NCI-H748 (cell line): ENCODE data around the gene ALKAL2.
A peak's percentile ranks its signal among the peaks of the same experiment; 100 is the strongest.
"Not testable (repeated sequence)": the region's sequence is repeated elsewhere in the genome, so short reads cannot be mapped to it uniquely, and the experiment has no call there.

ENCODE experiments used
- DNase-seq: peaks from one replicate; lab custom pipeline; 2025; ENCODE audit not compliant: unreplicated experiment; lab: John Stamatoyannopoulos, UW

ALKAL2 gene

DNA sequence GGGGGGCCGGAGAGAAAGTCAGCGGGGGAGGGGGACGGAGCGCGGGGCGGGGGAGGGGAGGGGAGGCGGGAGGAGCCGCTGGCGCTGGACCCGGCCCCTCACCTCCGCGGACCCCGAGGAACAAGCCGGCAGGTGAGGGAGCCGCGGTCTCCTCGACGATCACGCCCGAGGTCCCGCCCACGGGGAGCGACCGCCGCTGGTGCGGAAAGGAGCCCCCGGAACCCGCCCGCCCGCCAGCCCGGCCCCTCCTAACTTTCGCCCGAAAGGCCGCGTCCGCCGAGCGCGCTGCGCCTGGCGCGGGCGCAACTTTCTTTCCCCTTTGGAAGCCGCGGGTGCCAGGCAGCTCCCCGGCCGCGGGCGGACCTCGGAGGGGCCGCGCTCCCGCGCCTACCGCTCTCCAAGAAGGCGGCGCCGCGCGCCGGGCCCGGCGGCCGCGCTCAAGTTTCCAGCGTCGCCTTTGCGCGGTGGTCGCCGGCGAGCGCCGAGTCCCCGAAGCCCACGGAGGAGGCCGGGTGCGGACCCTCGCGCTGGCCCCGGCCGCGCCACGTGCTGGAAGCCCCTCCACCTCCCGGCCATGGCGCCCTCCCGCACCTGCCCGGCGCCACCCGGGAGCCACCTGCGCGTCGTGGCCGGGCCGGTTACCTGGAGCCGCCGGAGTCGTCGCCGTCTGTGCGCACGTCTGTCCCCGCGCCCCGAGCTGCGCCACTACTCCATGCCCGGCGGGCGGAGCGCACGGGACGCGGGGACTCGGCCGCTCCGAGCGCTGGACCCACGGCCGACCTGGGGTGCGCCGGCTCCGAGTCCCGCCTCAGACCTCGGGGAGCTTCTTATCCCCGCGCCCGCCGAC lies at the start of gene ALKAL2:
ALKAL2 (minus strand) TSS at position 181 of the 847 bp plus-strand sequence. CDS start 256 bp downstream, outside the sequence.
- DNase-seq, result peak; percentile 62

- DNase-seq, result not testable (repeated sequence)
Measured at GRCh38 chr2:336949-337348, 49.1 kb upstream of the ALKAL2 start.

DNA sequence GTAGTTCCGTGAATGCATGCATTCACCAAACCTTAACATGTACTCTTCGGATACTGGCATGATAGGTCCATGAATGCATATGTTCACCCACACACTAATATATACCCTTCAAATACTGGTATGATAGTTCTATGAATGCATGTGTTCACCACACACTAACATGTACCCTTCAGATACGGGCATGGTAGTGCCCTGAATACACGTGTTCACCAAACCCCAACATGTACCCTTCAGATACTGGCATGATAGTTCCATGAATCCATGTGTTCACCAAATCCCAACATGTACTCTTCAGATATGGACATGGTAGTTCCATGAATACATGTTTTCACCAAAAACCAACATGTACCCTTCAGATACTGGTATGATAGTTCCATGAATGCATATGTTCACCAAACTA lies 48.5 kb upstream of the ALKAL2 start:
- no peak for DNase-seq

GRCh38 chr2:332592-332991 lies 44.7 kb upstream of the ALKAL2 start:
- no peak for DNase-seq

DNA sequence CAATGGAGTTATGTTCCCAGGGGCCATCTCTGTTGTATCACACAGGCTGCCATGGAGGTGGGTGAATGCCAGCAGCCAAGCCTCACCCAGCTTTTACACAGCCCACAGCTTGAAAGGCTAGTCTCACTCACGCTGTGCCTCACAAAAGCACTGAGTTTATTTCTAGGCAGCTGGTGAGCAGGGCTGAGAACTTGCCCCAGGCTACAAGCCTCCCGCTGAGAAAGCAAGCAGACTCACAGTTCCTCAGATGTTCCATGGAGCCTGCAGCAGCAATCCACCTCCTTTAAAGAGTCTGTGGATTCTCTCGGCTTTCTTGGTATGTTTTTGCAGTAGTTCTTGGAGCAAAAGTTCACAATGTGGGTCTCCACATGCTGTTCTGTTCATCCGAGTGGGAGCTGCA lies 40.9 kb upstream of the ALKAL2 start:
- DNase-seq, result peak; percentile 80

DNA sequence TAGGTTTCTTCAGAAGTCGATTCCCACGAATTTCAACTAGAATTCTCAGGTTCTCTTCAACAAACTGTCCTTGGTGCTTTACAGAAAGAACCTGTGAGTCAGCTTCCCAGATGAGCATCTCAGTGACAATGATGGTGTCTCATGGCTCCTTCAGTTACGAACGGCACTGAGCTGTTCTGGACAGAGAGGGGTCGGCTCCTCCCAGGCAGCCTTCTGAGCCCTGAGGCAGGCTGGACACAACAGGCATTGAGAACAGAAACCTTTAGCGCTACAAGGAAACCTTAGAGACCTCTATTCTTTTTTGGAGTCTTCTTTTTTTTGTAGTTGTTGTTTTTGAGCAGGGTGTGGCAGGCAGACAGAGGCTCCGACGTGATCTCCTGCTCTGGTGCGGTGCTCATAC lies 35.1 kb upstream of the ALKAL2 start:
- no peak for DNase-seq

DNA sequence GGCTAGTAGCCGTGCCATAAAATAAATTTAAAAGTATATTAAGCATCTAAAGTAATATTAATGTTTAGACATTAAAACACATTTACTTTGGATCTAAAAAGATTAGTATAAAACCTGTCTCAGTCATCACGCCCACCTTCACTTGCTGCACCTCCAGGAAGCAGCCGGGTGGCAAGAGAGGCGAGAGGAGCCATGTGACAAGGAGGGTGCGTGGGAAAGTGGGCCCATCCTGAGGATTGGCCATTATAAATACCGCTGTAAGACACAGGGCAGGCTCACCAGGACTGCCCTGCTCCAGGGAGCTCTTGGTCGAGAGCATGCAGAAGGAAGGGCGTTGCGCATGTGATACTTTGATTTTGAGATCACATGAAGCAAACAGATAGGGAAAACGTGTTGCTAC lies 34.4 kb upstream of the ALKAL2 start:
- DNase-seq, result no peak

DNA sequence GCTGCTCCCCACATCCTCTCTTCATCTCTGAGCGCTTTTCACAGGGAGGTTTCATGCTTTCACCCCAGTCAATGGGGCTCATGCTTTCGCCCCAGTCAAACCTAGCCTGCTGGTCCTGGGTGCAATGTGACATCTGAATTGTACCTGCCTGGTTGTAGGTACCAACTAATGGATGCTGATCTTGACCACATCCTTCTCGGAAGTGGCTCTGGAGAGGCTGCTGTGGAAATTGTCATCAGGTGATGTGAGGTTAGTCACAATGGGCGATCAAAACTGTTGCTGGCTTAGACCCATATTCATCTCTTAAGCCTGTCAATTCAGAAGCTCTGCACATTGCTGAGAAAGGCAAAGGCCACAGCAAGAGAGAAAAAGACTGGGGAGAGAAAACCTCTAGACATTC lies 32.7 kb upstream of the ALKAL2 start:
- no peak for DNase-seq

DNA sequence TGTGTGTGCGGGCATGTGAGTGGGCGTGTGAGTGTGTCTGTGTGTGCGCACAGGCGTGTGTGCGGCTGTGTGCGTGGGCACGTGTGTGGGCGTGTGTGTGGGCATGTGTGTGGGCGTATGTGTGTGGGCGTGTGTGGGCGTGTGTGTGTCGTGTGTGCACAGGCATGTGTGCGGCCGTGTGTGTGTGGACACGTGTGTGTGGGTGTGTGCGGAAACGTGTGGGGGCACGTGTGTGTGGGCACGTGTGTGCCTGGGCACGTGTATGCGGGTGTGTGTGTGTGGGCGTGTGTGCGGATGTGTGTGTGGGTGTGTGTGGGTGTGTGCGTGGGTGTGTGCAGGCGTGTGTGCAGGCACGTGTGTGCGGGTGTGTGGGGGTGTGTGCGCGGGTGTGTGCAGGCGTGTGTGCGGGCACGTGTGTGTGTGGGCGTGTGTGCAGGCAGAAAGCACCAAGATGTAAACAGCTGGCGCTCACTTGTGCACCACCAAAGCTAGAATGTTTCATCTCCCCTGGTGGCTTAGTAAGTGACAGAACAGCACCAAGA lies 31.2 kb upstream of the ALKAL2 start:
- no peak for DNase-seq

DNA sequence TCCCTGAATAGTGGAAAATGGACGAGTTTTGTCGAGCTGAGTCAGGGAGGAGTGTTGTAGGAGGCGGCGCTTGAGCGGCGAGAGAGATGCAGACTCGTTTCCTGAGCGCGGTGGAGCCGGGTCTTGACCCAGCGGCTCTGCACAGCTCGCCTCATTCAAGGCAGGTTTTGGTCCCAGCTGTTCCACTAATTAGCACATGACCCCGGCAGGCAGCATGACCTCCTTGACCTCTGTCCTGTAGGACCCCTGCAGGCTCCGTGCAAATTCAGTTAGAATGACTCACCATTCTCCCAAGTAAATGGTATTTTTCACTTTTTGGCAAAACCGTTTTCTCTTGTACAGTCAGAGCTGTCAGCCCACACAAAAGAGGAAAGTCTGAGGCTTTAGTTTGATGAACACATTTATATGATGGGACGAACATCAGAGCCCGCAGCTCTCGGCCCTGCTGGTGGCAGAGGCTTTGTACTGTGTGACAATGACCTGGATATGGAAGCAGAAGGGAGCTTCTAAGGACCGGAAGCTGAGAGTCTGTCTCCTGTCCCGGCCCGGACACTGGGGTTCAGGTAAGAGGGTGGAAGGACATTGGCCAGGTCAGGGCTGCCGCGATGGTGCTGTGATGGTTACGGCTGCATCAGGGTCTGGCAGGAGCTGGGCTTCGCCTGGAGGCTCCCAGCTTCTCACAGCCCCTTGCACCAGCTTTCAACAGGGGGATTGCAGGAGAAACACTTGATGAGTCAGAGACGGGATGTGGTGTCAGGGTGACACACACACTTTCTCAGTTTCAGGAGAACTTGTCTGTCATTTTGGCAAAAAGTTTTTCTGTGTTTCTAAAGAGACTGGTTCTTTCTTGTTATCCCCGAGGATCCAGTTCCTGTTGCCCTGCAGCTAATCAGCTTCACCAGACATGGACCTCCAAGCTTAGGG lies 29.9 kb upstream of the ALKAL2 start:
- DNase-seq, result no peak

- no peak for DNase-seq
Measured at GRCh38 chr2:316381-316780, 28.5 kb upstream of the ALKAL2 start.

DNA sequence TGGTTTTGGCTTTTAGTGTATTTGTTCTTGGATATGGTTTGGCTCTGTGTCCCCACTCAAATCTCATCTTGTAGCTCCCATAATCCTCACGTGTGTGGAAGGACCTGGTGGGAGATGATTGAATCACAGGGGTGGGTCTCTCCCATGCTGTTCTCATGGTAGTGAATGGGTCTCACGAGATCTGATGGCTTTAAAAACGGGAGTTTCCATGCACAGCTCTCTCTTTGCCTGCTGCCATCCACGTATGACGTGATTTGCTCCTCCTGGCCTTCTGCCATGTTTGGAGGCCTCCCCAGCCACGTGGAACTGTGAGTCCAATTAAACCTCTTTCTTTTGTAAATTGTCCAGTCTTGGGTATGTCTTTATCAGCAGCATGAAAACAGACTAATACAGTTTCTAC lies 28.0 kb upstream of the ALKAL2 start:
- DNase-seq, result not testable (repeated sequence)

GRCh38 chr2:314561-315336 lies 26.9 kb upstream of the ALKAL2 start:
- no peak for DNase-seq

GRCh38 chr2:313991-314390 lies 26.1 kb upstream of the ALKAL2 start:
- no peak for DNase-seq

DNA sequence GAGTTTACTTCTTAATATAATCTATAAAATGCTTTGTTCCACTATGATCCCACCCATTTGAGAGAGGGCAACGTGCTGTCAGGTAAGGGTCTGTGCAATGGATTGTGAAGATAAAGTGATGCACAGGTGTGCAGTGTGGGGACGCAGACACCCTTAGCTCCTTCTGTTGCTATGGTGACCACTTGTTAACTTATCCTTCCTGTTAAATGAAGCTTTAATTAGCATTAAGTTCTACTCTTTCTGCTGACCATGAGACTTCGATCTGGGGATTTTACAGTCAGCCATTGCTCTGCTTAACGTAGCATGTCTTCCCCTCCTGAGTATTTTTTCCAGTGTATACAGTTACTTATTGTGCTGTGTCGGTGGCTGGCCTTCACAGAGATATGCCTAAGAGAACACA lies 23.1 kb upstream of the ALKAL2 start:
- DNase-seq, result peak; percentile 39

DNA sequence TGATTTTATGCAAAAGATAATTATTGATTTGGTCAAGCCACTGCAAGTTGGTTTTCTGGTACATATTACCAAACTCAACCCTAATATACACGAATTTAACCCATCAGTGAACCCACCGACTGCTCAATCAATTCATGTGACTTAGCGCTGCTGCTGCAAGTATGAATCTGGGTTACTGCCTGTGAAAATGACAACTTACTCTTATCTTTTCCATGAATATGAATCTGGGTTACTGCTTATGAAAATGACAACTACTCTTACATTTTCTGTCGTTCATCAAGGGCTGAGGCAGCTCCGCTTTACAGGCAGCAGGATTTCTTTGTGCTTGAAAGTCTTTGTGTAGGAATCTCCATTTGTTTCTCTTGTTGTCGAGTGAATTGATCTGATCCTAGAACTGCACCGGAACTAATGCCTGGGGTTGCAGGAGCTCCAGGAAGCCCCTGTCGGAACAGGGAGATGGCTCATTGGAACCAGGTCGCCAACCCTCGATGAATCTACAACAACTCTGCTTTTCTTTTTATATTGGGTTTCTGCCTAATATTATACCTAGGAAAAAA lies 22.1 kb upstream of the ALKAL2 start:
- no peak for DNase-seq

DNA sequence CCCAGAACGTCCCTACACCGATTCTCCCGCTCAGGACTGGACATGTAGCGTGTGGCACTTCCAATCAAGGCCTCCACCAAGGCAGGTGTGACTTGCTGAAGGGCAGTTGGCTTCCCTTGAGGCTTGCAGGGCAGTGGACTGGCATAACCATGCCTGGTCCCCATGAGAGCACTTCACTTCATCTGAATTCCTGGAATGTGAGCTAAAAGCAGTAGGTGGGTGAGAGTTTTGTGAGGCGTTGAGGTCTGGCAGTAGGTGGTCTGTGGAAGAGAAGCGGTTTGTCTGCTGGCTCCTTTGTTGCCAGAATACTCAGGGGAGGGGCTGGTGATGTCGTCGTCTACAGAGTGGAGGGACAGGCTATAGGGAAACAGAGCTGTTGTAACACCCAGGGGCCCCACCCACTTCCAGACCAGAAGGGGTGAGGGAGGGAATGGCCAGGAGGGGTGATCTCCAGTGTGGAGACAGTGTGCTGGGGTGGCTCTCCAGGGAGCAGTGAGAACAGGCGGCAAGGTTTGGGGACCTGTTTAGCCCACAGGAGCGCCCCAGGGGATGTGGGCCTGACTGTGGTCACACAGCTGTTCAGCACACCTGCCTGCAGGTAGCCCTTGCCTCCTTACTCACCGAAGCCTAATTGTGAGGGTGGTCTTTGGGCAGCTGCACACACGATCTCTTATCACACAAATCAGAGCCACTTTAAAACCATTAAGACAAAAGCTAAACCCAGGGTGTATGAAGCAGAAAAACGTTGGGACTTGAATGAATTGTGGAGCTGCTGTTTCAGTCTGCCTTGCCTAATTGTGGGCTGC lies 21.5 kb upstream of the ALKAL2 start:
- peak; percentile 31 for DNase-seq

- no peak for DNase-seq
Measured at GRCh38 chr2:305366-305765, 17.5 kb upstream of the ALKAL2 start.

GRCh38 chr2:296354-296753 lies 8.5 kb upstream of the ALKAL2 start:
- no peak for DNase-seq

DNA sequence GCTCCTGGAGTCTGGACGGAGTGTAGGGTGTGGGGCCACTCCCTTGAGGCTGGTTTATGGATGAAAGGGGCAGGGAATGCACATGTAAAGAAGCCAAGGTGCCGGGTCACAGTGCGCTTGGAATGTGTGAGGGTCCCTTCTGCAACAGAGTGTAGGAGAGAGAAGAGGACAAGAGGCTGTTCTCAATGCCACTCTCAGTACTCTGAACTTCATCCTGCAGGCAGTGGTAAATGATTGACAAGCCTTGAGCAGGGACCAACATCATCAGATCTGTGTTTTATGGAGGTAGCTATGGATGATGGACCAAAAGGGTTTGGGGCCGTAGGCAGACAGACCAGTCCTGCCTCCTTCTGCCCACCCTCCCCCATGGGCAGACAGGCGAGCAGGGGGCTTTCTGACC lies 7.2 kb upstream of the ALKAL2 start:
- DNase-seq, result no peak
